A673 (cell line): ENCODE results near the gene CD83. TPM values are rescaled to one million over a fixed set of nuclear protein-coding genes. Genes with fewer than 3 reads are reported as not detected.
A peak's percentile ranks its signal among the peaks of the same experiment; 100 is the strongest.

ENCODE experiments used
- Bru-seq: library from RNA; stranded (reverse); fragments of 400-500 nt; gene quantifications from one replicate; lab custom pipeline; 2021; lab: Mats Ljungman, UMichigan
- BruChase-seq, 2 experiments: library from RNA; stranded (reverse); fragments of 400-500 nt; gene quantifications; one replicate each; lab custom pipeline; 2021; lab: Mats Ljungman, UMichigan
- BruUV-seq: library from RNA; stranded (reverse); fragments of 400-500 nt; replicated peaks from 2 replicates; lab custom pipeline; 2021; lab: Mats Ljungman, UMichigan
- CTCF ChIA-PET: fragments of 300-600 bp; sonication (Branson Sonifier 250); formaldehyde crosslinking; loops from one replicate; lab custom pipeline; 2022; ENCODE audit warnings: antibody characterized with exemption; lab: Charles Lee
- POLR2A ChIA-PET: fragments of 300-600 bp; sonication (Branson Sonifier 250); formaldehyde crosslinking; loops from one replicate; lab custom pipeline; 2022; ENCODE audit warnings: antibody characterized with exemption; ENCODE audit not compliant: low non-redundant PET; lab: Charles Lee
- DNase-seq: peaks from one replicate; pipeline ENCODE4 v3.0.0-alpha.2; 2015; ENCODE audit warnings: low spot score
- H3K27ac ChIP-seq: fragments of 200-600 bp; sonication (generic); 2 replicates; pipeline ENCODE4 v1.5.1; 2016; ENCODE audit warnings: mixed run types, low read depth, mild to moderate bottlenecking, mixed read lengths, antibody characterized with exemption, low read length; ENCODE audit not compliant: poor library complexity, severe bottlenecking
- H3K27me3 ChIP-seq: fragments of 200-600 bp; sonication (generic); replicated peaks from 2 replicates; pipeline ENCODE4 v1.6.1; 2017; ENCODE audit warnings: mixed run types, low read depth, mild to moderate bottlenecking, mixed read lengths, antibody characterized with exemption, low read length; ENCODE audit not compliant: insufficient read depth, poor library complexity
- H3K36me3 ChIP-seq: fragments of 200-600 bp; sonication (generic); 2 replicates; pipeline ENCODE4 v1.6.1; 2016; ENCODE audit warnings: mixed run types, mild to moderate bottlenecking, mixed read lengths, antibody characterized with exemption, low read length; ENCODE audit not compliant: insufficient read depth, poor library complexity, severe bottlenecking
- H3K4me1 ChIP-seq: fragments of 200-600 bp; sonication (generic); 2 replicates; pipeline ENCODE4 v1.6.1; 2017; ENCODE audit warnings: mixed run types, mild to moderate bottlenecking, mixed read lengths, antibody characterized with exemption, low read length; ENCODE audit not compliant: insufficient read depth, poor library complexity, severe bottlenecking
- H3K4me3 ChIP-seq: fragments of 200-600 bp; sonication (generic); 2 replicates; pipeline ENCODE4 v1.5.1; 2016; ENCODE audit warnings: low read depth, mixed run types, mild to moderate bottlenecking, mixed read lengths, low read length; ENCODE audit not compliant: poor library complexity, severe bottlenecking
- H3K9me3 ChIP-seq: fragments of 200-600 bp; sonication (generic); 2 replicates; pipeline ENCODE4 v1.6.1; 2016; ENCODE audit warnings: mixed run types, low read depth, mild to moderate bottlenecking, mixed read lengths, antibody characterized with exemption, low read length; ENCODE audit not compliant: poor library complexity, severe bottlenecking
- CTCF ChIP-seq: fragments of 300-800, 200-600 bp; sonication (generic); conservative IDR thresholded peaks from 2 replicates; pipeline ENCODE4 v1.5.1; 2017; ENCODE audit warnings: low read depth, mild to moderate bottlenecking, antibody characterized with exemption, low read length, moderate library complexity, mixed read lengths
- EZH2 ChIP-seq: fragments of 200-600 bp; sonication (generic); IDR thresholded peaks from 2 replicates; pipeline ENCODE4 v1.6.1; 2017; ENCODE audit warnings: borderline replicate concordance, low read depth, mild to moderate bottlenecking, mixed read lengths, antibody characterized with exemption, low read length; ENCODE audit not compliant: poor library complexity, severe bottlenecking
- intact Hi-C: fragments of 100-400 bp; cut with micrococcal nuclease; formaldehyde crosslinking; loops from one replicate; pipeline ENCODE4 v1.10.0; 2022; ENCODE audit not compliant: unreplicated experiment
- long read RNA-seq: library from polyadenylated mRNA; stranded (forward); transcript quantifications from one replicate; pipeline ENCODE4 v2.0.0, GENCODE V29; 2022
- total RNA-seq: library from RNA; stranded (reverse); gene quantifications from 2 replicates; pipeline ENCODE4 v1.2.3, GENCODE V29; 2021

CD83 gene
- total RNA-seq (14.4 and 15.0 TPM in 2 replicates), Bru-seq, nascent RNA (percentile 69 among the genes with signal in this experiment), BruChase-seq, experiment 1, labeled RNA remaining after a 2-hour chase (percentile 71 among the genes with signal in this experiment), BruChase-seq, experiment 2, labeled RNA remaining after a 6-hour chase (percentile 65 among the genes with signal in this experiment)
- long read RNA-seq, transcript CD83-201 (5 exons, 2,471 nt), result major isoform, 35 of 42 reads
- long read RNA-seq, partial matches to known transcripts, result 2 of 42 reads
- long read RNA-seq, other reads (novel, unspliced or antisense), result 5 of 42 reads

GRCh38 chr6:14117158-14118090, at the start of gene CD83:
TSS of gene CD83 (plus strand) at chr6:14117772. CDS start at chr6:14117812, 40 bp downstream.
- intact Hi-C loops, result no loop called here

GRCh38 chr6:14068133-14068532, 49.4 kb upstream of the CD83 start:
- POLR2A ChIA-PET, result no interaction called here
- DNase-seq, result no peak
- Histone ChIP-seq H3K4me1 (no peaks in the 10 kb centered on the region), H3K9me3 (no peaks in the 10 kb centered on the region), H3K36me3 (no peaks in the 10 kb centered on the region), H3K27ac (no peak overlapping the region), H3K27me3 (no peaks in the 10 kb centered on the region), H3K4me3 (no peak overlapping the region)
- intact Hi-C loops, result loop anchor here (5.0 kb wide), 1 partner anchor 271 kb away; no protein-coding TSS in a partner anchor
- no TSS peak for BruUV-seq
- TF ChIP-seq CTCF (no peak), EZH2 (no peak)
- CTCF ChIA-PET, result interaction anchor here (1.2 kb wide), 2 partner anchors 159 to 443 kb away, joined by 4 read pairs; no protein-coding TSS in a partner anchor

More at GRCh38 chr6:14117158-14118090, at the start of gene CD83:
- H3K27me3 ChIP-seq, result no peaks in the 10 kb centered on the region
- no peaks in the 10 kb centered on the region for H3K9me3 ChIP-seq
- H3K4me1 ChIP-seq, result peaks cover 6% of the 10 kb centered on the region
- POLR2A ChIA-PET, result no interaction called here
- DNase-seq, result peak; percentile 65
- TF ChIP-seq CTCF, result 0 out of 2 replicates have a peak, but pooled peaks have one; percentile 18
- no peak for TF ChIP-seq EZH2
- BruUV-seq, result no TSS peak
- H3K27ac ChIP-seq, result peak within 1 kb of the TSS; percentile 51
- peak within 1 kb of the TSS; percentile 70 for H3K4me3 ChIP-seq
- CTCF ChIA-PET, result no interaction called here
- H3K36me3 ChIP-seq, result no peaks in the 10 kb centered on the region

- Histone ChIP-seq H3K4me1 (no peaks in the 10 kb centered on the region), H3K27me3 (no peaks in the 10 kb centered on the region), H3K36me3 (no peaks in the 10 kb centered on the region), H3K9me3 (no peaks in the 10 kb centered on the region), H3K4me3 (no peak overlapping the region), H3K27ac (no peak overlapping the region)
- DNase-seq, result no peak
- TF ChIP-seq EZH2 (no peak), CTCF (no peak)
- ChIA-PET CTCF (interaction anchor here (1.2 kb wide), 1 partner anchor 160 kb away, joined by 4 read pairs; no protein-coding TSS in a partner anchor), POLR2A (no interaction called here)
- no TSS peak for BruUV-seq
- intact Hi-C loops, result loop anchor here (5.0 kb wide), 1 partner anchor 271 kb away; no protein-coding TSS in a partner anchor
These were observed 48.9 kb upstream of the CD83 start for GRCh38 chr6:14068623-14069022.
